Peyer's patch (tissue), 4 donors: Measurements from ENCODE around the gene MCF2.

Experiments
- POLR2A ChIP-seq, 2 donors: fragments of 450-650 bp; IDR thresholded peaks; one replicate each; pipeline ENCODE4 v1.5.1; 2017; ENCODE audit warnings: antibody characterized with exemption in 2 of 2, mild to moderate bottlenecking in 2 of 2, moderate library complexity in 2 of 2
- TF ChIP-seq, protein P1 (sequence below), 6 experiments: fragments of 450-650 bp in 4 of 6; fragments of 200-600 bp in 2 of 6; sonication (generic) in 1 of 6; IDR thresholded peaks; one replicate each; pipeline ENCODE4 v1.5.1; 2017 to 2019; ENCODE audit warnings: antibody characterized with exemption in 6 of 6, mild to moderate bottlenecking in 3 of 6, moderate library complexity in 1 of 6

DNA sequence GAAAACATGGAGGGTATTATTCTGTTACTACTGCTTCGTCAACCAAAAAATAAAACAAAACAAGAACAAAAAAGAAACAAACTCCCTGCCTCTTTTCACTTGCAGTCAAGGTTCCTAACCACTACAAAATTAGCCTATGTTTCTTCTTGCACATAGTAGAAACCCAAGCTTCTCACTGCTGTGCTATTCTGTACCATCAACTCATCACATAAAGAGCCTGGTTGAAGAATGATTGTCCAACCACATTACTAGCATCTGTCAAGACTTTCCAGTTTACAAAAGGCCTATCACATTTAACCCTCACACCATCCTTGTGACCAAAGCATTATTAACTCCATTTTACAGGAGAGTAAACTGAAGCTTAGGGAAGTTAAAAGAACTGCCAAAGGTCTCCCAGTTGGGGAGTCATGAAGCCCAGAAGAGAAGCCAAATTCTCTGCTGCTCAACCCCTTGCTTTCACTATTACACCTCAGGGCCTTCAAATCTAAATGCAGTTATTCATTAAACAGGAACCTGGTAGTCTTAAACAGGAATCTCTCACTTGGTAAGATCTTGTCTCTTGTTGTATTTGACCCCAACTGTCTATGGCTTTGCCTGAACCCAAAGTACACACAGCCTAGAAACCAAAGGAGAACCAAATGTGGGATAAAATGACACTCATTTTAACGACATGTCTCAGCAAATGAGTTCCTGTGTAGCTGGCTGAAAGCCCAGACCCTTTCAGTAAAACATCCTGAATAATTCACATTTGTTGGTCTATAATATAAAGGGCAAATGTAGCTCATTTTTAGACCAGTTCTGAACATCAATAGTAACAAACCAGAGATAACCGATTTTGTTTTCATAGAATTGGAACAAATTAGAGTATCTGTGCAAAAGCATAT lies 168.8 kb downstream of the MCF2 start:
- TF ChIP-seq, protein P1, sequence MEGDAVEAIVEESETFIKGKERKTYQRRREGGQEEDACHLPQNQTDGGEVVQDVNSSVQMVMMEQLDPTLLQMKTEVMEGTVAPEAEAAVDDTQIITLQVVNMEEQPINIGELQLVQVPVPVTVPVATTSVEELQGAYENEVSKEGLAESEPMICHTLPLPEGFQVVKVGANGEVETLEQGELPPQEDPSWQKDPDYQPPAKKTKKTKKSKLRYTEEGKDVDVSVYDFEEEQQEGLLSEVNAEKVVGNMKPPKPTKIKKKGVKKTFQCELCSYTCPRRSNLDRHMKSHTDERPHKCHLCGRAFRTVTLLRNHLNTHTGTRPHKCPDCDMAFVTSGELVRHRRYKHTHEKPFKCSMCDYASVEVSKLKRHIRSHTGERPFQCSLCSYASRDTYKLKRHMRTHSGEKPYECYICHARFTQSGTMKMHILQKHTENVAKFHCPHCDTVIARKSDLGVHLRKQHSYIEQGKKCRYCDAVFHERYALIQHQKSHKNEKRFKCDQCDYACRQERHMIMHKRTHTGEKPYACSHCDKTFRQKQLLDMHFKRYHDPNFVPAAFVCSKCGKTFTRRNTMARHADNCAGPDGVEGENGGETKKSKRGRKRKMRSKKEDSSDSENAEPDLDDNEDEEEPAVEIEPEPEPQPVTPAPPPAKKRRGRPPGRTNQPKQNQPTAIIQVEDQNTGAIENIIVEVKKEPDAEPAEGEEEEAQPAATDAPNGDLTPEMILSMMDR (IDR thresholded peaks at IDR 0.05), result no peak
- TF ChIP-seq POLR2A (IDR thresholded peaks at IDR 0.05), result no peak
